Activated T-helper 2 cell treated with anti-CD3 and anti-CD28 coated beads, Interferon-gamma antibody, Interleukin-2, Interleukin-4, amounts not matched to agents 10 μg/mL and 5 μg/mL and 100 μg/mL, durations not matched to agents 14 hours and 24 hours and 36 hours (primary cell): ENCODE results near the gene ESRRA. TPM values are rescaled to one million over a fixed set of nuclear protein-coding genes. Genes with fewer than 3 reads are reported as not detected.

ENCODE experiments used
- DNase-seq: peaks from one replicate; pipeline ENCODE4 v3.0.0; 2021; ENCODE audit warnings: low spot score
- H3K27ac Mint-ChIP-seq: one replicate; pipeline ENCODE4 v1.8.0; 2021; ENCODE audit warnings: mixed read lengths
- H3K27me3 Mint-ChIP-seq: one replicate; pipeline ENCODE4 v1.8.0; 2021; ENCODE audit warnings: low read depth, mixed read lengths
- H3K36me3 Mint-ChIP-seq: one replicate; pipeline ENCODE4 v1.8.0; 2021; ENCODE audit warnings: low read depth, mixed read lengths
- H3K4me1 Mint-ChIP-seq: one replicate; pipeline ENCODE4 v1.8.0; 2021; ENCODE audit warnings: low read depth, mixed read lengths
- H3K4me3 Mint-ChIP-seq: one replicate; pipeline ENCODE4 v1.8.0; 2021; ENCODE audit warnings: low read depth, mild to moderate bottlenecking, moderate library complexity, mixed read lengths
- H3K9me3 Mint-ChIP-seq: one replicate; pipeline ENCODE4 v1.8.0; 2021; ENCODE audit warnings: mixed read lengths
- intact Hi-C: fragments of 100-400 bp; cut with micrococcal nuclease; formaldehyde crosslinking; loops from one replicate; pipeline ENCODE4 v1.15.1; 2023
- total RNA-seq: library from RNA; stranded (reverse); gene quantifications from 2 replicates; pipeline ENCODE4 v1.2.3, GENCODE V29; 2022

The ESRRA gene
- total RNA-seq, 1 donor from 2014 or later, result 49.4 TPM

DNA sequence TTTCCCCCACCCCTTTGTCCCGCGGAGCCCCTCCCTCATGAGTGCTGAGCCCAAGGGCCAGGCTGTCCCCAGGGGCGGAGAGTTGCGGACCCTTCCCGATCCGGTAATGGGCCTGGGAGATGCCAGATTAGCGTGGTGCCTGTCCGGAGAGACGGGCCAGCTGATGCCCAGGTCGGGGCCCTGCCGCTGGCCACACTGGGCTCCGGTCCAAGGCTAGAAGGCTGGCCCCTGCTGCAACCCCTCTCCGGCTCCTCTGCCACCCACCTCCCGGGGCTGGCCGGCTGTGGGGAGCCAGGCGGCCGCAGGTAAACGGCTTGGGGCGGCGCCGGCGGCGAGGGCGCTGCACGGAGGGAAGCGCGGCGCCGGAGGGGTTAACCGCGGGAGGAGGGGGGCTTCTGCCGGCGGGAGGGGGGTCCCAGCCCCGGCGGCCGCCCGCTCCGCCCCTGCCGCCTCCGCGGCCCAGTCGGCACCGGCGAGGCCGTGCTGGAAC, 14.0 kb upstream of the ESRRA start, which contains the start of gene KCNK4:
Gene KCNK4 (plus strand): TSS at position 41 of the 490 bp plus-strand sequence. CDS start 1,717 bp downstream, outside the sequence.
- H3K4me1 Mint-ChIP-seq, result peaks cover 9% of the 10 kb centered on the region
- no peak within 1 kb of the TSS for H3K27ac Mint-ChIP-seq
- no peak within 1 kb of the TSS for H3K4me3 Mint-ChIP-seq
- H3K36me3 Mint-ChIP-seq, result no peaks in the 10 kb centered on the region
- no peaks in the 10 kb centered on the region for H3K9me3 Mint-ChIP-seq
- DNase-seq, result no peak
- intact Hi-C loops, result no loop called here
- H3K27me3 Mint-ChIP-seq, result peaks cover 48% of the 10 kb centered on the region

DNA sequence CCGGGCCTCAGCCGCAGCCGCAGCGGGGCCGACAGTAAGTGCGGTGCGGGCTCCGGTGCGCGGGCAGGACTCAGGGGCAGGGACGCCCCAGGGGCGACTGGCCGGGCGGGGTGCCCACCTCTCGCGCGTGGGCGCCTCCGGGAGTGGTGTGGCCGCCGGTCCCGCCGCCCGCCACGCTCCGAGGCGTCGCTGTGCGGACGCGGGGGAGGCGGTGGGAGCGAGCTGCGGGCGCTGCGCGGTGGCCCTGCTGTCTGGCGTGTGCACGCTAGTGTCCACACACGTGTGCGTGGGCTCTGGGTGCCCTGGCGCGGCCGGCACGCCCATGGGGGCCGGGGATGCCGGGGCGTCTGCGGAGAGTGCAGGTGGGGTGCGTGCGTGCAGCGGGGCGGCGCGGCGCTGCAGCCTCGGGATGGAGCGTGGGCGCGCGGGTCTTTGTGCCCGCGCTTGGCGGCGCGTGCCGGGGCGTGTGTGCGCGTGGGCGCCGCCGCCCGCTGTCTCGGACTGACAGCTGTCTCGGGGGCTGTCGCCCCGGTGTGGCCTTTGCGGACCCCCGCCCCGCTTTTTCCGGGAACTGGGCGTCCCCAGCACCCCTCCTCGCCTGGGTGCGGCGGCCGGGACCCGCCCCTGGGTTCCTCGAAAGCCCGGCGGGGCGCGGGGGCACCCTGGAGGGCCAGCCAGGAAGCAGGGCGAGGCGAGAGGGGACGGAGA, 13.4 kb upstream of the ESRRA start:
- H3K27me3 Mint-ChIP-seq, result peaks cover 54% of the 10 kb centered on the region
- H3K9me3 Mint-ChIP-seq, result no peaks in the 10 kb centered on the region
- DNase-seq, result no peak
- H3K4me3 Mint-ChIP-seq, result no peak overlapping the region
- peaks cover 6% of the 10 kb centered on the region for H3K4me1 Mint-ChIP-seq
- H3K27ac Mint-ChIP-seq, result no peak overlapping the region
- intact Hi-C loops, result no loop called here
- H3K36me3 Mint-ChIP-seq, result no peaks in the 10 kb centered on the region

DNA sequence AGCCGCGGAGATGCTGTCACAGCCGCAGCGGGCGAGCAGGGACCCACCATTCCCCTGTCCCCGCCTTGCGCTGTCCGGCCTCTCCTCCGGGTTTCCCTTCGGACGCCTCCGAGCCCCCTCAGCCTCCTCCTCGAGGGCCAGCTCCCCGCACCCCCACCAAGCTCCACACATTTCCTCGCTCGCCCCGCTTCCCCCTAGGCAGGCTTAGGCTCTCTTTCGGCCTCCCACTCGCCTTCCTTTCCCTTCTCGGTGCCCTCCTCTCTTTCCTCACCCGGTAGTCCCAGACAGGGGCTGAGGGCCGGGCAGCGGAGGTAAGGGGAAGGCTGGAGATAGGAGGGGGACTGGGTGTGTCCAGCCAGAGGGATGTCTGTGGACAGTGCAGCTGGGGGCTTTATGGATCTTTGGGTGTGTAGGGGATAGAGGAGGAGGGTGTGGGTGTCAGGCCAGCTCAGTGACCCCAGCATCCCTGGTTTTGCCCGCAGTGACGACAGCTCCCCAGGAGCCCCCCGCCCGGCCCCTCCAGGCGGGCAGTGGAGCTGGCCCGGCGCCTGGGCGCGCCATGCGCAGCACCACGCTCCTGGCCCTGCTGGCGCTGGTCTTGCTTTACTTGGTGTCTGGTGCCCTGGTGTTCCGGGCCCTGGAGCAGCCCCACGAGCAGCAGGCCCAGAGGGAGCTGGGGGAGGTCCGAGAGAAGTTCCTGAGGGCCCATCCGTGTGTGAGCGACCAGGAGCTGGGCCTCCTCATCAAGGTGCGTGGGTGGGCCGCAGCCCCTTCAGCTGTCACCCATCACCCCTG, 12.7 kb upstream of the ESRRA start:
- H3K27ac Mint-ChIP-seq, result no peak overlapping the region
- H3K4me3 Mint-ChIP-seq, result peak overlapping the region; percentile 33
- intact Hi-C loops, result no loop called here

DNA sequence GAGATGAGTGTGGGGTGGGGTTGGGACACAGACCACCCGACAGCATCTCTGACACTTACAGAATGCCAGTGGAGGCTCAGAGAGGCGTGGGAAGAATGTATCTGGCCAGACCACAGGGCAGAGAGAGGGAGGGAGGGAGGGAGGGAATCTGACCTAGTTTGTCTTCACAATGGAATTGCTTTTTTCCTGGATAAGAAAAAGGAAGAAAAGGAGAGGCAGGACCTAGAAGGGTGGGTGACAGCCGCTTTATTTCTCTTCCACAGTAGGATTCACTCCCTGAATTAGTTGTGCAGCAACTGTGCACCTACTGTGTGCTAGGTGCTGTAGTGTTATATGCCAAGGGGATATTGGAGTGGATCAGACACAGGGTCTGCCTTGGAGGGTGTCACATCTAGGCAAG, 10.6 kb upstream of the ESRRA start:
- DNase-seq, result no peak
- Mint-ChIP-seq H3K4me3 (no peak overlapping the region), H3K27ac (no peak overlapping the region), H3K9me3 (no peaks in the 10 kb centered on the region), H3K27me3 (peaks cover 73% of the 10 kb centered on the region), H3K4me1 (peaks cover 8% of the 10 kb centered on the region), H3K36me3 (no peaks in the 10 kb centered on the region)
- intact Hi-C loops, result no loop called here

More for the DNA sequence above, 12.7 kb upstream of the ESRRA start:
- DNase-seq, result no peak
- peaks cover 61% of the 10 kb centered on the region for H3K27me3 Mint-ChIP-seq
- peaks cover 6% of the 10 kb centered on the region for H3K4me1 Mint-ChIP-seq
- H3K36me3 Mint-ChIP-seq, result no peaks in the 10 kb centered on the region
- no peaks in the 10 kb centered on the region for H3K9me3 Mint-ChIP-seq

DNA sequence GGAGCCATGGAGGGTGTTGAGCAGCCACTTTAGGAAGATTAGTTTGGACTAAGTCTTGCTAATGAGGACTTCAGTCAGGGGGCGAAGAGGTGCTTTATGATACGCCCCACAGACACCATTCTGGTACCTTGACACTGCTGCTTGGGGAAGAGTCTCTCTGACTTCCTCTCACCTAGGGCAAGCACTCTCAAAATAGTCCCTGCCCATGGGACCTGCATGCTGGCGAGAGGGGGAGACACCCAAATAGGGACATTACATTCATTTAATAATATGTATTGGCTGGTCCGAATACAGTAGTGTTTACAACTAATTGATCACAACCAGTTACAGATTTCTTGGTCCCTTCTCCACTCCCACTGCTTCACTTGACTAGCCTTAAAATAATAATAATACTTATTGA, 9.6 kb upstream of the ESRRA start:
- Mint-ChIP-seq H3K4me3 (no peak overlapping the region), H3K27me3 (peaks cover 75% of the 10 kb centered on the region), H3K36me3 (no peaks in the 10 kb centered on the region), H3K27ac (no peak overlapping the region), H3K9me3 (no peaks in the 10 kb centered on the region), H3K4me1 (peaks cover 11% of the 10 kb centered on the region)
- intact Hi-C loops, result no loop called here
- no peak for DNase-seq

DNA sequence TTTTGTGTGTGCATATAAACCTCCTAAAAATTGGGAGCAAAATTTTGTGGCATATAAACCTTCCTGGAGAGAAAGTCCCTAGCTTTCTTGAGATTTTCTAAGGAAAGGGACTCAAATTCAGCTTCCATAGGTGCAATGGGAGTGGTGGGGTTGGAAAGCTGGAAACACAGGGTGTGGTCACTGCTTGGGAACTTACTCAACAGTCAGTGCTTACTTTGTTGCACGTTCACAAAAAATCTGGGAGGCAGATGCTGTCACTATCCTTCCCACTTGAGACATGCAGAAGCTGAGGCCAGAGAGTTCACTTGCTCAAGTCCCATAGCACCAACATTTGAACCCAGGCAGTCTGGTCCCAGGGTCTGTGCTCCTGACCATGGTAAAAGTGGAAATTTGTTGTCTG, 9.1 kb upstream of the ESRRA start:
- intact Hi-C loops, result no loop called here
- H3K4me1 Mint-ChIP-seq, result peaks cover 12% of the 10 kb centered on the region
- no peak for DNase-seq
- H3K36me3 Mint-ChIP-seq, result no peaks in the 10 kb centered on the region
- no peak overlapping the region for H3K4me3 Mint-ChIP-seq
- H3K27me3 Mint-ChIP-seq, result peaks cover 73% of the 10 kb centered on the region
- H3K27ac Mint-ChIP-seq, result no peak overlapping the region
- H3K9me3 Mint-ChIP-seq, result no peaks in the 10 kb centered on the region

DNA sequence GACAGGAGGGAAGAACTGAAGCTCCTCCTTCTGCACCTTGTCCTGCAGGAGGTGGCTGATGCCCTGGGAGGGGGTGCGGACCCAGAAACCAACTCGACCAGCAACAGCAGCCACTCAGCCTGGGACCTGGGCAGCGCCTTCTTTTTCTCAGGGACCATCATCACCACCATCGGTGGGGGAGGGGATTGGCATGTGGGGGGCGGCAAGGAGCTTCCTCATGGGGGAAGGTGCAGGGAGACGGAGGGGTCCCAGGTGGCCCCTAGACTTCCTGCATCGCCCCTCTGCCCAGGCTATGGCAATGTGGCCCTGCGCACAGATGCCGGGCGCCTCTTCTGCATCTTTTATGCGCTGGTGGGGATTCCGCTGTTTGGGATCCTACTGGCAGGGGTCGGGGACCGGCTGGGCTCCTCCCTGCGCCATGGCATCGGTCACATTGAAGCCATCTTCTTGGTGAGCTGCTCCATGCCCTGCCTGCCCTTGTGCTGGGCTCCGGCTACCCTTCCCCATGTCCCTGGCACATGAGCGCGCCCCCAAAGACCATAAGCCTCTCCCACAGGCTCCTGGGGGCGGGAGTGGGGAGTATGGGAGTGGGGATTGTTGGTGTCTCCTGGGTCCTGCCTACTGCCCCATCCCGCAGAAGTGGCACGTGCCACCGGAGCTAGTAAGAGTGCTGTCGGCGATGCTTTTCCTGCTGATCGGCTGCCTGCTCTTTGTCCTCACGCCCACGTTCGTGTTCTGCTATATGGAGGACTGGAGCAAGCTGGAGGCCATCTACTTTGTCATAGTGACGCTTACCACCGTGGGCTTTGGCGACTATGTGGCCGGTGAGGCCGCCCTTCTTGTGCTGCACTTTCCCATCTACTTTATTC, 8.3 kb upstream of the ESRRA start:
- Mint-ChIP-seq H3K4me1 (peaks cover 12% of the 10 kb centered on the region), H3K27ac (no peak overlapping the region), H3K4me3 (no peak overlapping the region), H3K9me3 (no peaks in the 10 kb centered on the region), H3K36me3 (no peaks in the 10 kb centered on the region), H3K27me3 (peaks cover 73% of the 10 kb centered on the region)
- intact Hi-C loops, result no loop called here
- DNase-seq, result no peak

DNA sequence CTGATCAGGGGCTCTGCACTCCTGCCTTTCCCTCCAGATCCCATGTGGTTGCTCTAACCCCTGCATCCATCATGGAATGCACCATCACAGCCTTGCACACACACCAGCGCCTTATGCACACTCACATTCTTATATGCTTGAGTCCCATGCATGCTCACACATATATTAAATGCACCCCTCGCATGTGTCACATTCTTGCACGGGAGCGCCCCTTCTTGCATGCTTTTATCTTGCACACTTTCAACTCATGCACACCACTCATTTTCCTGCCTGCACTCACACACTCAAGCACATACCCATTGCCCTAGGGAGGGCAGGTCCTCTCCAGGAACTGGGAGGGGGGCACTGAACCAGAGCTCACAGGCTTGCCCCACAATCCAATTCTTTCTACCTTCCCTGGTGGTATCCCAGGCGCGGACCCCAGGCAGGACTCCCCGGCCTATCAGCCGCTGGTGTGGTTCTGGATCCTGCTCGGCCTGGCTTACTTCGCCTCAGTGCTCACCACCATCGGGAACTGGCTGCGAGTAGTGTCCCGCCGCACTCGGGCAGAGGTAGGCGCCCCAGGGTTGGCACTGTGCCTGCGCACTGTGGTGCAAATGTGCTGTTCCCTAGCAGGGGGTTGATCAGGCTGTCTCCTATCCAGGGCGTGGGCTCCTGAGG, 7.5 kb upstream of the ESRRA start:
- Mint-ChIP-seq H3K9me3 (no peaks in the 10 kb centered on the region), H3K4me1 (peaks cover 9% of the 10 kb centered on the region), H3K27me3 (peaks cover 69% of the 10 kb centered on the region), H3K27ac (no peak overlapping the region), H3K4me3 (no peak overlapping the region), H3K36me3 (no peaks in the 10 kb centered on the region)
- DNase-seq, result no peak
- intact Hi-C loops, result no loop called here

DNA sequence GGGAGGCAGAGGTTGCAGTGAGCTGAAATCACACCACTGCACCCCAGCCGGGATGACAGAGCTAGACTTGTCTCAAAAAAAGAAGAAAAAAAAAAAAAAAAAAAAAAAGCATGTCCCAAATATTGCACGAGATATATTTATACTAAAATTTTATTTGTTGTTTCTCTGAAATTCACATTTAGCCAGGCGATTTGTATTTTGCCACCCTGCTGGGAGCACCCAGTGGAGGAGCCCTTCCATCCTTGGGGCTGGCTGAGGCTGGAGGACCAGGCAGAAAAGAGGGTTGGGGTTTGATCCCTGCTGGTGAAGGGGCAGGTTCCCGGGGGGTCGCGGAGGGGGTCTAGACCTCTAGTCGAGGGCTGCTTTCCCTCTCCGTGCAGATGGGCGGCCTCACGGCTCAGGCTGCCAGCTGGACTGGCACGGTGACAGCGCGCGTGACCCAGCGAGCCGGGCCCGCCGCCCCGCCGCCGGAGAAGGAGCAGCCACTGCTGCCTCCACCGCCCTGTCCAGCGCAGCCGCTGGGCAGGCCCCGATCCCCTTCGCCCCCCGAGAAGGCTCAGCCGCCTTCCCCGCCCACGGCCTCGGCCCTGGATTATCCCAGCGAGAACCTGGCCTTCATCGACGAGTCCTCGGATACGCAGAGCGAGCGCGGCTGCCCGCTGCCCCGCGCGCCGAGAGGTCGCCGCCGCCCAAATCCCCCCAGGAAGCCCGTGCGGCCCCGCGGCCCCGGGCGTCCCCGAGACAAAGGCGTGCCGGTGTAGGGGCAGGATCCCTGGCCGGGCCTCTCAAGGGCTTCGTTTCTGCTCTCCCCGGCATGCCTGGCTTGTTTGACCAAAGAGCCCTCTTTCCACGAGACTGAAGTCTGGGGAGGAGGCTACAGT, 6.1 kb upstream of the ESRRA start:
- Mint-ChIP-seq H3K36me3 (no peaks in the 10 kb centered on the region), H3K4me3 (peak overlapping the region; percentile 10), H3K4me1 (peaks cover 15% of the 10 kb centered on the region), H3K27ac (no peak overlapping the region), H3K9me3 (no peaks in the 10 kb centered on the region), H3K27me3 (peaks cover 58% of the 10 kb centered on the region)
- intact Hi-C loops, result no loop called here
- DNase-seq, result no peak

DNA sequence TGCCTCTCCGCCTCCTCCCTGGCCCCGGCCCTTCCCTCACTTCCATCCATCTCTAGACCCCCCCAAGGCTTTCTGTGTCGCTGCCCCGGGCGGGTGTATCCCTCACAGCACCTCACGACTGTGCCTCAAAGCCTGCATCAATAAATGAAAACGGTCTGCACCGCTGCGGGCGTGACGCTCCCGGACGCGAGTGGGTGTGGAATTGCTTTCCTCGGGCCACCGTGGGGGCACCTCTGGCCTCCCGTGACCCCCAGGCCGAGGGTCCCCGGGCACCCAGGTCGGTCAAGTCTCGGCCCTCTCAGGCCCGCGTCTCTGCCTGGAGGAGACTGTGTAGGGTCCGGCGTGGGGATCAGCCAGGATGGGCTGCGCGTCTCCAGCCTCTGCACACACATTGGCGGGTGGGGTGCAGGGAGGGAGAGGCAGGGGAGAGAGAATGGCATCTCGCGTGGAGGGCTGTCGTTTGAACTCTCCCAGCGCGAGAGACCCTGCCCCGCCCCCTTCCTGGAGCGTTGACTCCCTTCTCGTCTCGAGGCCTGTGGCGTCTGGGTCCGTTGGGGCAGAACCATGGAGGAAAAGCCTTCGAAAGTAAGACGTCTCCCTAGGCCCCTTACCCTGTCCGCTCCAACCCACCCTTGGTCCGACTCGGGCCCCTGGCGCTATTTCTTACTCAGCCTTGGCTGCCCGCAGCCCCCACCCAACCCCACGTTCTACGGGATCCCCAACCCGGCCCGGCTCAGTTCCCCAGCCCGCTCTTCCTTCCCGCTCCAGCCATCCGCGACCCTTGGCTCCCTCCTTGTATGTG, 5.3 kb upstream of the ESRRA start, which contains the start of gene CATSPERZ:
Gene CATSPERZ (plus strand): TSS at position 512 of the 802 bp plus-strand sequence. CDS start 53 bp downstream, at position 565.
- Mint-ChIP-seq H3K36me3 (no peaks in the 10 kb centered on the region), H3K27me3 (peaks cover 51% of the 10 kb centered on the region), H3K4me3 (peak within 1 kb of the TSS; percentile 67), H3K27ac (no peak within 1 kb of the TSS), H3K4me1 (peaks cover 18% of the 10 kb centered on the region), H3K9me3 (no peaks in the 10 kb centered on the region)
- no peak for DNase-seq
- intact Hi-C loops, result no loop called here
